Activated CD4-positive, CD25-positive, alpha-beta regulatory T cell treated with anti-CD3 and anti-CD28 coated beads, Interleukin-2, amount 50 U/mL, for 24 hours (primary cell): ENCODE measurements around the gene NAV2.

Source experiments
- ATAC-seq, 2 donors: fragments of 150-1000 bp; cut with Tn5 transposase; one replicate each; pipeline ENCODE4 v1.10.0; 2021; ENCODE audit warnings: mild to moderate bottlenecking in 1 of 2, moderate library complexity in 1 of 2

NAV2 gene

DNA sequence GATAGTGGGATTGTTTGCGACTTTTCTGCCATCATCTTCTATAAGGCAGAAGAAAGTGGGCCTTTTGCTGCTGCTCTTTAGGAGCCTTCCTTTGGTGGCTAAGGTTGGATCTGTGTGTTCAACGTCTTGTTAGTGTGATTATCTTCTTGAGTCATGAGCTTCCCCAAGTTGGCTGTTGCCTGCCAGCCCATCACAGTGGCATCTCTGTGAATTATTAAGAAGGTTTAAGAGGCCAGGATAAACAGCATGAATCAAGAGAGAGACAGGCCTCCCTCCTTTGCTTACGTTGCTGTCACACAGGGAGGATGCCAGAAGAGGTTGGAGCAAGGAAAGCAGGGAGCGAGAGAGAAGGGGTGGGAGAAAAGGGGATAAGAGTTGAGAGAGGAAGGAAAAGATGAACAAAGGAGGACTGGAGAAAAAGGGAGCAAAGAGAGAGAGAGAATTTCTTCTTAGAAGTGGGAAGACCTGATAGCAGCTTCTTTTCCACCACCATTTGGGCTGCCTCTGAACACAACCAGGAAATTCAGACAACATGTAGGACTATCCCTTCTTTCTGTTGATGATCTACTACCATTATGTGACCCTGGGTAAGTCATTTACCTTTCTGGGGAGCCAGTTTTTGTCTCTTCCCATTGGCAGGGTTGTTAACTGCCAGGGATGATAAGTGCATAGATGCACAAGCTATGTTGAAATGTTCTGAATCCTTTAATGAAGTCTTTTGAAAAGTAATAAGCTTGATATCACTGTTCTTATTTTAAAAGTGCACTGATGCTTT lies 126.5 kb downstream of the NAV2 start:
- no peak for ATAC-seq

DNA sequence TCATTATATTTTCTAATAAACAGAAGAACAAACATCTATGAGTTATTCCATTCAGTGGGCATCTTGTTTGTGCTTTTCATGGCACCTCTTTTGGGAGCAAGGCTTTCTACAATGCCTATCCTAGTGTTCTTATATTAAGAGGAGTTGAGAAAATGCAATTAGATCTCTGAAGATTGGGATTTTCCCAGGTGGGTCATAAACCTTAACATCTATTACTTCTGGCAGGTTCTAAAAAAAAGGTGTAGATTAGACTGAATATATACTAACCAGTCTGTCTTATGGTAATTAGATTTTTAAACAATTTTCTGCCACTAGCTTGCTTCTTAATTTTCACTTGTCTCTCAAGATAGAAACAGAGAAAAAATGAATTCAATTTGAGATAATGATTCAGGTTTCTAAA lies 128.3 kb downstream of the NAV2 start:
- no peak for ATAC-seq

DNA sequence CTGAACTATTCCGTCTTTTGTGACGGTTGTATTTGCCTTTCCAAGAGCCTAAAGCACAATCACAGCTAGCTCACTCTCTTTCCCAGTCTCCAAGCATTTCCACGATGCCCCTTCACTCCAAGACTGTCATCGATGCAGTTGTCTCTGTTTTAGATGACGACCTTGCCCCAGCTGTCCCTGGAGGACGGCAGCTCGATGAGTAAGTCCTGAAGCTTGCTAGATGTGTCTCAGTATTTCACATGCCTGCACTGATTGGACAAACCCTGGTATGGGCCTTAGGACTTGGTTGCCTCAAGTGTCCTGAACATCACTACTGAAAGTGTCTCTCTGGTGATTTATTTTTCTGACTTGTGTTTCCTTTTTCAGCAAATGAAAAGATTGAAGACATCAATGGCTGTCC lies 129.9 kb downstream of the NAV2 start:
- no peak for ATAC-seq

DNA sequence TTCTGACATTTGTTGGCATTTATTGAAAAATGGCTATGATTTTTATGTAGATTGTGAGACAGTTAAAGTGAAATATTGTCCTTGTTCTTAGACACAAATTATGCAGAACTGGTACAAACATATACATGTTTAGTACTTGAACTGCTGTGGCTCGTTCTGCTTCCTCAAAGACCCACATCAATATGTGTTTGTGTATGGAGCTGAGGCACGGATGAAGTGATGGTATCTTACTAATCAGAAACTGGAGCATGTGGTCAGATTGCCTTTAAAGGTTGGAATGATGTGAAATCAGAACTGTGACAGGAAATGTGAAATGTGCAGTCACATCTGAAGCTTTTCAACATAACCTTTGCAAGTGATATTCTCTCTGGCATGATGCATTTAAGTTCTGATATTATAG lies 130.4 kb downstream of the NAV2 start:
- no peak for ATAC-seq

DNA sequence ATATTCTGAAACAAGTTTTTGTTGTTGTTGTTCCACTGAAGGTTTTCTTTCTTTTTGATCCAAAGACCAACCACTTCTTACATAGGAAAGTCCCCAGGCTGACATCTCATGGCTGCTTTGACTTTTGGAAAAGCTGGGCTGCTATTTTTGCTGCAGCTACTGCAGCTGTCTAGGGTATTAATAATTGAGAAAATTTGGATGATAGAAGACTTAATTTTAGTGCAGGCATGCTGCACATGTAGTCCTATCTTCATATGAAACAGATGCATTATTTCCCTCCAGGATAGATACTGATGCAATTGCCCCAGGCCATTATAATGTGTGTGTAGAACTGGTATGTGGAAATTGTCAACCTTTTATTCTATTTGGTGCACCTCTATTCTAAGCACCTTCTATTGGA lies 131.4 kb downstream of the NAV2 start:
- no peak for ATAC-seq

DNA sequence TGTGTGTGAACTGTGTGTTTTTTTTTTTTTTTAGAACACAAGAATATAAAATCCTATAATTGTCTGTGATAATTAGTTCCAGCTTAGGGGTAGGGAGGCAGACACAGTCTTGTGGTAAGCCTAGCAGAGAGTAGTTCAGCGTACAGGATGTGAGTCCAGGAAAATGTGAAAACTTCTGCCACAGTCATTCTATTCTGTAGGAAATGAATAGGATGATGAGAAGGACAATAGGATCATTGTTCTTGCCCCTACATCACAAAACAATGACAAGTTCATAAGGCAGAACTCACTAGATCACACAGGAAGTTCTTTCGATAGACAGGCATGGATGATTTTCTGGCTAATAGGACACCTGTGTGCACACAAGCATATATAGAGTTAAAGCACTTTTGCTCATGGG lies 132.2 kb downstream of the NAV2 start:
- no peak for ATAC-seq

DNA sequence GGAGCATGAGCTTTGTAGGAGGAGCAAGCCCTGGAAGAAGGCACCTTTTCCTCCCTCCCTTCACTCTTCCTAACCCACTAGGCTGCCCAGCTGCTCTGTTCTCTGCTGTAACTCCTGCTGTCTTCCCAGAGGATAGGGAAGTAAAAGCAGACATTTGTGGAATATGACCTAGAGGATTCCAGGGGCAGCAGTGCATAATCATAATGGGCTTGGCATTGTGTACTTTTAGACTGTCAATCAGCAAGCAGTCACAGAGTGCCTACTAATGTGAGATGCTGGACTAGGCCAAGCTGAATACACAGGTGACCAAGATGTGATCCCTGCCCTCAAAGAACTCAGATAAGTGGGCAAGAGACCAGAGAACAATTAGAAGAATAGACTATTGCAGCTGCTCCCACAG lies 133.0 kb downstream of the NAV2 start:
- ATAC-seq: no peak

DNA sequence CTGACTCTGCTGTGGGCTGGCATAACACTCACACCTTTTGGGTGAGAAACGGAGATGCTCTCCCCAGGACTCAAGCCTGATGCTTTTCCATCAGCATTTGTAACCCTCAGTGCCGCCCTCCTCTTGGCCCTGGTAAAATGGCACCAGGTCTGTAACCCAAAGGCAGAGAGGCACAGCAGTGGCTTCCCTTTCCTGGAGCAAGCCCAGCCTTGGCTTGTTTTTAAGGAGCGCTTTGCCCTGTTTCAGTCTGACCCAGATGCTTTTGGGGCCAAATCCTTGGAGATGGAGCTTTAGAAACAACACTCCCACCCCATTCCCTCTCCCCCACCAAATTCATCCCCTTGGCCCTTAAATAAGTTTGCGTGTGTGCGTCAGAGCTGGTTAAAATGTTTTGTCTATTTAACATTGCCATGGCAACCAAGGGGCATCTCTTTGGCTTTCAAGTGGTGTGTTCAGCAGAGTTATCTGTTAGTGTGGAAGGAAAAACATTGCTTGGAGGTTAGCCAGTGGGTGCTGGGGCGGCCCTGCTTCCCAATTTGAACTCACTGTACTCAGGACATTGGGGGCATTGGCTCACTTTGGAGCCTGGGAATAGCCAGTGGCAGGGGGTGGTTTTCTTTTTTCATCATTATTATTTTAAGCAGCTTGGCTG lies 134.1 kb downstream of the NAV2 start:
- no peak for ATAC-seq

DNA sequence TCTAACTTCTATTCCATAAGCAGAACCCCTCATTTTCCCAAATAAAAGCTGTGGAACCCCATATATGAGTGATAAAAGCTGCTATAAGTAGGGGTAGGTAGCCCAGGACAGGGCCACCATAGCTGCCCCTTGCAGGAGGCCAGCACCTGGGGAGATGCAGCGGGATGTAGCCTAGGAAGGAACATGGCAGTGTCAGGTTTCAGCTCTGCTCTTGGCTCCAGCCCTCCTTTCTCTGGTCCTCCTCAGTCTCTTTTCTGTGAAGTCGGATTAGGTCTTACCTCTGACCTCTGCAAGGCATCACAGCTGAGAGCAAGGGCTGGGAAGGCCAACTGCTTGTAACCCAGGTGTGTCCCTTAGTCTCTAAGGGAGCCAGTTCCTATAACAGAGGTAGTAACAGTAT lies 135.6 kb downstream of the NAV2 start:
- ATAC-seq: no peak

DNA sequence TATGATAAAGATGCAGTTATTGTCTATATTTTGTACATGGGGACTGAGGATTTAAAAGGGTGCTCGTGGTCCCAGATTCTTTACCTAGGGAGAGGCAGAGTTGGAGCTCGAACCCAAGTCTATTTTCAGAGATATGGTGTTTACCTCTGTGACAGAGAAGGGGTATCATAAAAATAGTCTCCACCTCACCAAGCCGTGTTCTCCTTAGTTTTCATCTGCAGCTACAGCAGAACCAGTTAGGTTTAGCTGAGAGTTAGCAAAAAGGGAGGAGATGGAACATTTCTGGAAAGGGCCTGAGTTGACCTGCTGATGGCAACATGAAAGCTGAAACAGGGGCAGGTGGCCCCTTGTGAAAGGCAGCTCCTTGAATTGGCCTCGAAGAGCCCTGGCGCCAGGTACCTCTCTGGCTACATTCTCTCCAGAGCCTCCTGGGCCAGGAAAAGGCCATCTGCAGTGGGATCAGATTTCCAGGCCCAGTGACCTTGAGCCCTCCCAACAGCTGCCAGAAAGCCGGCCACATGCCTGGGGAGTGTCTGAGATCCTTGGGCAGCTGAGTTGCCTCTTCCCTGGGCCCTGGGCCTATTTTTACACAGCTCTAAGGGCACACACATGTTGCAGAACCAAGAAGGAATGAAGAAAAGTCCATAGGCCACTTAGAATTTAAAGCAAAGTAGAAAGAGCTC lies 136.6 kb downstream of the NAV2 start:
- ATAC-seq: no peak

DNA sequence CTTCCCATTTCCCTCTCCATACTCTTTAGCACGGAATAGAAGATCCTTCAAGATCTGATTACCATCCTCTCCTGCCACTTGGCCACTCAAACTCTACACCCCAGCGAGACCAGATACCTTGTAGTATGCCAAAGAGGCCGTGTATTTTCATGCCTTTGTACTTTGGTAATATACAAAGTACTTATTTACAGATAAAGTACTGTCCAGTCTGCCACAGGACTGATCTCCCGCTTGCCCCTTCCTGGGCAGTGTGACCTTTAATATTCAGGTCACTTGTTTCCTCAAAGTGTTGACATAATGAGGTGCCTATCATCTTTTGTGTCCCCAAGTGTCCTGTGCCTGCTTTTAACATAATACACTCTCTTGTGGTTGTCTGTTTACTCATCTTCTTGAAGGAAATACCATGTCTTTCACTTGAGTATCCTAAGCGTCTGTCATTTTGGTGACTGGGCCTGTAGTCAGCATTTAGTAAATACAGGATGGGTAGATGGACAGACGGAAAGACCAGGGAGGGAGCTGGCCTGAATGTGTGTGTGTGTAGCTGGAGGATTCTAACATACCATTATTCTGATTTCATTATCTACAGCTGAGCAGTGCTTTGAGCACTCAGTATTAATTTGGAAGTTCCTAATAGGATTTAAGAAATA lies 137.4 kb downstream of the NAV2 start:
- ATAC-seq: no peak

DNA sequence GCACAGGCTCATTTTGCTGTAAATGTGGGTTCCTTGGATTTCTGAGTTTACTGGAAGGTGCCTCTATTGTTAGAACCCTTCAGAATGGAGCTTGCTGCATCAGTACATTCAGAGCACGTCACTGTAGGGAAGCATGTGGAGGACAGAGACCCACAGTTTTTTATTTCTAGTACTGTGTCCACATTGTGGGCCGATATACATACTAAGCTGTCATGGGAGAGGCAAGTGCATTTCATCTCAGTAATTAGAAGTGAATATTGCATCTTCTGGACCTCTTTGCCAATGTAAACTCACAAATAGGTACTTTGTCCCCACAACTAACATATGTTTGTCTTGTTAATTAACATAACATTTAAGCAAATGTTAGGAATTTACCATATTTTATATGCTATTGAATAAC lies 139.7 kb downstream of the NAV2 start:
- no peak for ATAC-seq

DNA sequence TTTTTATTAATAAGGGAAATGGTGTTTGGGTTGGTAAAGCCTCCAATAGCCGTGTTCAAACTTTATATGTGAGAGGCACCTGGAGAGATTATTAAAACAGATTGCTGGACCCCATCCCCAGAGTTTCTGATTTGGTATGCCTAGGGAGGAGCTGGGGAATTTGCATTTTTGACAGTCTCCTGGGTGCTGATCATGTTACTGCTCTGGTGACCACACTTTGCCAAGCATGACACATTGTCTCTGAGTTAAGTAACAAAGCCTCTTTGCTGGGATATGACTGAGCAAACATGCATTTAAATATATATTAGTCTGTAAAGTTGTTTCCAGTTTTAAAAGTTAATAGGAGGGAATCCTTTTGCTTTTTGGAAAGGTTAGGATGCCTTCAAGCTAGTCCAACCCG lies 140.4 kb downstream of the NAV2 start:
- ATAC-seq: no peak

DNA sequence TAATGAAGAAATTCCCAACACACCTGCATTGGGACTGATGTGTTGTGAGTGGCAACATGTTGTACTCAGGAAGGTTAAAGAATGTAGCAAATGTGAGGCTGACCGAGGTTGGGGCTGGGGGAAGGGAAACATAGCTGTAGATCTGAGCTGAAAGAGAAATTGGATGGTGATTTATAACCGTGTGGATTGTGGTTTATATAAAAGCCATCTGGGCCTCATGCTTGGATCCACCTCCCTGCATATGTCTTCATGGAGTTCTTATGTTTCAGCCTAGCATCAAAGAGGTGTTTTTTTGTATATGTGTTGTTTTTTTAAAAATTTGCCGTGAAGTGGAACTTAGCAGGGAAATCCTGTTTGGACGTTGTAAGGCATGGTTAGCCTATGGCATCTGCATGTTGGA lies 141.3 kb downstream of the NAV2 start:
- ATAC-seq: no peak

DNA sequence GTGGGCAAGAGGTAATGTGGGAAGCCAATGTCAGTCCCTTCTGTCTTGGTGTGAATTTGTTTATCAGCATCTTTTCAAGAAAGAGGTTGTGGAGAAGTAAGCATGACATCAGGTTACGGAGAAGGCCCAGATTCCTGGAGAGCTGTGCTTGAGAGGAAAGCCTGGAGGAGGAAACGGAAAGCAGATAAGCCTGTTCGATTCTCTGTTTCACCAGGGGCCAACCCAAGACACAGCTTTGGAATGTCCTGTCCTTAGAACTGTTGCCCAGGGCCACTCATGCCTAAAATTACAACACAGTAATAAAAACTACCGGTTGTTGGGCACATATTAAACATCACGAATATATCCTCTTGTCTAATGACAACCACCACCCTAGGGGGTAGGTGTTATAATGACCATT lies 148.5 kb downstream of the NAV2 start:
- ATAC-seq: no peak

DNA sequence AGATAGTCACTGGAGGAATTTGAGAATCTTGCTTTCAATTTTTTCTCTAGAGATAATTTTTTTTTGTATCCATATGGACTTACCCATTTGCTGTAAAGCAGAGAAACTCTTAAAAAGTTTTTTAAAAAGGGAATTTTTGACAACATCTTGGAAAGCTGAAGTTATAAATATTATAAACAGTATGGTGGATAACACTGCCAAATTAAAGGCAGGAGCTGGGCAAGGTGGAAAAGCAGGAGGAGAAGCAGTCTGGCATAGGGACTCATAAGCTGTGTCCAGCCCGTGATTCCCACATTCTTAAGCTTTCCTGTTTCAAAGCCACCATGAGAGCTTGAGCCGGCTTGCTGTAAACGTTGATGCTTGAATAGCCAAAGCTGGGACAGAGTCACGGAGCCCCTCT lies 149.5 kb downstream of the NAV2 start:
- ATAC-seq: no peak

DNA sequence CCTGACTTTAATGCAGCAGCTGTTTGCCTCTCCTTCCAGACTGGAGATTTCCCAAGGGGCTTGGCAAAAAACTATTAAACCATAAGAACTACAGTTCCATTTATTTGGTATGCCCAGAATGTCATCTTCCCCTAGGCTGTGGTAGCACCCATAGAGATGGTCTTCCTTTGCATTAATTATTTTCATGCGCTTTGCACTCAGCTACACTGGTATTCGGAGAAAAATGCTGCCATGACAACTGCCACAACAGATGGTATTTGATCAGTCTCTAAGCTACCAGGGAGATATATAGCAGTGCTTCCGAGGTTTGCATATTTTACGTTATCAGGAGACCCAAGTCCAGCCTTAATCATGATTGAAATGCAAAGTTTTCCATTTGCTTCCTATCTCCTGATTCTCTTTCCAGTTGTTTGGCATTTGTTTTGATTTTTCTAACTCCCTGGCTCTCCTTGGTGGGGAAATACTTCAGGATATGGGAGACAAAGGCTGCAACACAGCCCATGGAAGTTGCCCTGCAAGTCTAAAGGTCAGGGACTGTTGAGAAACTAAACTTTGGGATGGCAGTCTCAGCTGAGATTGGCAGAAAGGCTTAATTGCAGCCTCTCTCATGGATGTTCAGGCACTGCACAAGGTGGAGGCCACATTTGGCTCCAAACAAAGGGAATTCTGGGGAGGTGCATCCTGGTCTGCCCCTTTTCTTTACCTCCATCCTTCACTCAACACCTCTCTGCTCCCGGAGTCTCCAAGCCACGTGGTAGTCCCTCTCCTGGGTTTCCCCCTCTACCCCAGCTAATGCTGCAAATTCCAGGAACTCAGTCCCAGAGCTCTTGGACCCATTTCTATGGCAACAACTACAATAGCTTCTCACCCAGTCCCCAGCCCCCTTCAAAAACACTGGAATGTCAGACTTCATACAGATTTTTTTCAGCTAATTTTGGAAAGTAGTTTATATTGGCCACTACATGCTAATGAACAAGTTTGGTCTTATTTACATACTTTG lies 151.8 kb downstream of the NAV2 start:
- no peak for ATAC-seq

DNA sequence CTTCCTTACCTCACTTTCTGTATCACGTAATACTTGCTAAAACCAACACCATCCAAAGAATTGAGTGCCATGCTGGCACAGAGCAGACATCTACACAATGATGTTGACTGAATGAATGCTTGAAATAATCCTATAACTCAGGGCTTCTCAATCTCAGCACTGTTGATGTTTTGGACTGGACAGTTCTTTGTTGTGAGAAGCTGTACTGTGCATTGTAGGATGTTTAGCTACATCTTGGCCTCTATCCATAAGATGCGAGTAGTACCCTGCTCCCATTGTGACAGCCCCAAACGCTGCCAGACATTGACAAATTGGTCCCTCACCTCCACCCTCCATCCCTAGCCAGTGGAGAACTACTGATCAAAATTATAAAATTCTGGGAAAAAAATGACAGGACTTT lies 153.4 kb downstream of the NAV2 start:
- no peak for ATAC-seq

DNA sequence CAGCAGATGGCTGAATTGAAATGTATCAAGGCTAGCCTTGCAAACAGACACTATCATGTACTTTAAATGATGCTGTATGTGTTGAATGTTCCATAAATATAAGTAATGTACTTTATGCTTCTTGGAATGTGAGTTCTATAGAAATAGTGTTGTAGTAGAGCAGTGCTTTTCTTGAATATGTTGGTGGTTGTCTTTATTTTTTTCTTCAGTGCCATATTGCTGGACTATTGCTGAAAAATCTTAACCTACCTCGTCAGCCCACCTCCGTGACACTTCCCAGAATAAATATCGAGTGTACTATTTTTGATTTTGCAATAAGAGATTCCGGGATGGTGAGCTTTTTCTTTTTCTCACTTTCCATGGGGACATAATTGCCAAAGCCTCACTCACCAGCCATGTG lies 153.9 kb downstream of the NAV2 start:
- ATAC-seq: no peak

DNA sequence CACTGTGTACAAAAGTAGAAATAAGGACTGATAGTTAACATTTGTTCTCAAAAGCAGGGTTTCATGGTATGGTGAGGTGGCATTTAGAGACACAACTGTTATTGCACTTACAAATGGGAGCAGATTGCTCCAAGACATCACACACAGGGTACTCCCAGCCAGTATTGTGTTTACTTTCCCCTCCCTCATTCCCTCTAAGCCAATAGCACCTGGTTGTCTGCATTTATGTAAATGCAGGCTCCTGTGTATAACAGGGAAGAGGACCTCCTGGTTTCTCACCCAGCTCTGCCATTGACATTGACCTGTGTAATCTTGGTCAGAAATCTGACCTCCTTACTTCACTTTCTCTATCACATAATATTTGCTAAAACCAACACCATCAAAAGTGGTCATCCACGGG lies 154.4 kb downstream of the NAV2 start:
- no peak for ATAC-seq

DNA sequence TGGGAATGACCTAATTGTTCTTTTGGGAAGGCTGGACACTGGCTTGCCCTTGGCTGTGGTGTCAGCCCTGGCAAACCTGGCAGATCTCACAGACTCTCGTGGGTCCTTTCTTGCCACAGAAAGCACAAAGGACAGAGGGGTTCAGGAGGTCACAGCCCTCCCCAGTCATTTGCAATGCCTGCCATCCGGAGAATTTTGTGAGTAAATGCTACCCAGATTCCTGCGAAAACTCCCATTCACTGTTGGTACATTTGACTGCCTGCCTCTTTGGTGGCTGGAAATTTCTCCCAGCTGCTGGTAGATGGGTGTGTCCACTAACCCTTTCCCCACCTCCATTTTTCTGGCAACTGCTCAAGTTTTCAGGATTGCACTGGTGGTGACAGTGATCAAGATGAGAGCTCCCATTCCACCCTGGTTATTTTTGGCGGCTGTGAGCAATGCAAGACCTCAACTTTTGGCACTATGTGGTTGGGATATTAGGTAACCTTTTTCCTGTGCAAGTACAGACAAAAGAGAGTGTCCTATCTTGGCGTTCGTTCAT lies 155.7 kb downstream of the NAV2 start:
- ATAC-seq: no peak

DNA sequence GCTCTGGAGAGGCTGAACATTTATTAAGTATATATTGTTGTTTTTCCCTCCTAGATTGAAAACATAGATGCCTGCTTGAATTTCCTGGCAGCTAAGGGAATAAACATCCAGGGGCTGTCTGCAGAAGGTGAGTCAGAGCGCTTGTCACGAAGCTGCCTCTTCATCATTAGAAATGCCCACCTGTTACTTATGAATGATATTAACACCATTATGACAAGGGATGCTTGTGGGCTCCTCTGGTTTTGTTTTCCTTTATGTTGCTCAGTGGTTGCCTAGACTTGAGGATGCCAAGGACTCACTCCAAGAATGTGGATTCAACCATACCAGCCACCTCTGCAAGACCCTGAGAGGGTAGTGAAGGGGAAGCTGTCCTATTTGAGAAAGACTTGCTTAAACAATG lies 156.2 kb downstream of the NAV2 start:
- no peak for ATAC-seq
